ENCODE data around the gene INTS6. TPM values are rescaled to one million over a fixed set of nuclear protein-coding genes. Genes with fewer than 3 reads are reported as not detected.

INTS6 gene
- total and polyA plus RNA-seq, 4 donors: 9.5 to 57.7 (median 21.1) TPM

DNA sequence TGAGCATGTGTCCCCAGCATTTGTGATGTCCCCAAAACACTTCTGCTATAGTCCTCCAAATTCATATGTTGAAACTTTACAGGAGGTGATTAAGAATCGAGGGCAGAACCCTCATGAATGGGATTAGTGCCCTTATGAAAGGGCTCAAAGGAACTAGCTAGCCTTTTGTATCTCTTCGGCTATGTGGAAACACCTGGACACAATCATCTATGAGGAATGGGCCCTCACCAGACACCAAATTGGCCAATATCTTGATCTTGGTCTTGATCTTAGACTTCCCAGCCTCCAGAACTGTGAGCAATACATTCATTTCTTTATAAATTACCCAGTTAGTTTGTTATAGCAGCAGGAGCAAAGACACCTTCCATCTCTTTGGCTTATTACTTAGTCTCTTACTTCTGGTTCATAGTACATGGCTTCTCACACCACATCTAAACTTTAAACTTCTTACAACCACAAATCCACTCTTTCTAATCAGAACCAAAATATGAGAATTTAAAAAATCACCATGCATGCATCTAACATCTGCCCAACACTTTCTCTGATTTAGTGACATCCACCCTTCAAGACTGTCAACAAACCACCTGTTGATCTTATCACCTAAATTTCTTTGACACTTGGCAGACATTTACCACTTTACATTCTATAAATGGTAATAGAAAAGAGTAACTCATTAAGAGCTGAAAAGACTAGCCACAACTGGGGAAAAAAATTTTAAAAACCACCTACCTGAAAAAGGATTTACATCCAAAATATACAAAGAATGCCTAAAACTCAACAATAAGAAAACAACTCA, 120.1 kb downstream of the INTS6 start:
- no peaks in the 10 kb centered on the region for H3K27me3 ChIP-seq (ENCODE audit: control insufficient read depth in 3 of 3, insufficient read depth in 3 of 3, low read length in 2 of 3)
- DNase-seq (no peak), ATAC-seq (ENCODE audit: insufficient read depth, low FRiP score) (no peak)
- H3K27ac ChIP-seq (ENCODE audit: low read depth in 1 of 2, low read length in 1 of 2): no peak overlapping the region
- no peak overlapping the region for H3K4me3 ChIP-seq
- H3K9me3 ChIP-seq (ENCODE audit: control insufficient read depth in 4 of 4, insufficient read depth in 3 of 4, low read length in 3 of 4): peaks cover 0 to 4% (median 0%) of the 10 kb centered on the region in 4 donors
- TF ChIP-seq, protein P1, sequence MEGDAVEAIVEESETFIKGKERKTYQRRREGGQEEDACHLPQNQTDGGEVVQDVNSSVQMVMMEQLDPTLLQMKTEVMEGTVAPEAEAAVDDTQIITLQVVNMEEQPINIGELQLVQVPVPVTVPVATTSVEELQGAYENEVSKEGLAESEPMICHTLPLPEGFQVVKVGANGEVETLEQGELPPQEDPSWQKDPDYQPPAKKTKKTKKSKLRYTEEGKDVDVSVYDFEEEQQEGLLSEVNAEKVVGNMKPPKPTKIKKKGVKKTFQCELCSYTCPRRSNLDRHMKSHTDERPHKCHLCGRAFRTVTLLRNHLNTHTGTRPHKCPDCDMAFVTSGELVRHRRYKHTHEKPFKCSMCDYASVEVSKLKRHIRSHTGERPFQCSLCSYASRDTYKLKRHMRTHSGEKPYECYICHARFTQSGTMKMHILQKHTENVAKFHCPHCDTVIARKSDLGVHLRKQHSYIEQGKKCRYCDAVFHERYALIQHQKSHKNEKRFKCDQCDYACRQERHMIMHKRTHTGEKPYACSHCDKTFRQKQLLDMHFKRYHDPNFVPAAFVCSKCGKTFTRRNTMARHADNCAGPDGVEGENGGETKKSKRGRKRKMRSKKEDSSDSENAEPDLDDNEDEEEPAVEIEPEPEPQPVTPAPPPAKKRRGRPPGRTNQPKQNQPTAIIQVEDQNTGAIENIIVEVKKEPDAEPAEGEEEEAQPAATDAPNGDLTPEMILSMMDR (IDR thresholded peaks at IDR 0.05; ENCODE audit: control extremely low read depth, extremely low read depth): no peak
- H3K9ac ChIP-seq (ENCODE audit: insufficient read depth in 1 of 2, low read length in 2 of 2): no peak overlapping the region
- WGBS, 2 donors: 82 to 84% methylated on average over 2 of the region's 2 CpGs
- H3K36me3 ChIP-seq (ENCODE audit: control insufficient read depth in 4 of 4, insufficient read depth in 4 of 4, low read length in 4 of 4): no peaks in the 10 kb centered on the region
- H3K4me1 ChIP-seq (ENCODE audit: control insufficient read depth in 5 of 5, insufficient read depth in 5 of 5, low read length in 5 of 5): no peaks in the 10 kb centered on the region

DNA sequence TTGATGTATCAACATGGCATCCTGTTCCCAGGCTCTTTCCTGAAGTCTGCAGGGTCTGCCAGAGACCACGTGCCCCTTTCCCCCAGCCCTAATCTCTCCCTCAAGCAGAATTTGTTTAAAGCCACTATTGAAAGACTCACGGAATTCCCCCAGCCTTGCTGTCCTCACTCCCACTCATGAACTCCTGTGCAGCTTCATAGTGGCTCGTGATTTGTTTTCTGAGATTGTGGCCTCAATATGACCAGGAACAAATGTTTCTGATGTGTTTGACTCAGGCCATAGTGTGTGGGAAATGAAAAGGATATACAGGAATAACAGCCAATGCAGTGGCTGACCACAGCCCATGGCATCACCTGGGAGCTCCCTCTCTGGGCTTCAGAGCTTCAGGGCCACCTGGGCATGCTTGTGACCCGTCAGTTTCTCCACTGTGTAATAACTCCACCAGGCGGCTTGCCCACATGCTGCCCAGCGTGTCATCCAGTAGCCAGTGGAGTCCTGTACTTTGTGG, 121.4 kb downstream of the INTS6 start:
- Histone ChIP-seq H3K4me1 (ENCODE audit: control insufficient read depth in 5 of 5, insufficient read depth in 5 of 5, low read length in 5 of 5) (no peaks in the 10 kb centered on the region), H3K4me3 (no peak overlapping the region), H3K9ac (ENCODE audit: insufficient read depth in 1 of 2, low read length in 2 of 2) (no peak overlapping the region), H3K9me3 (ENCODE audit: control insufficient read depth in 4 of 4, insufficient read depth in 3 of 4, low read length in 3 of 4) (peaks cover 0 to 2% (median 0%) of the 10 kb centered on the region in 4 donors), H3K36me3 (ENCODE audit: control insufficient read depth in 4 of 4, insufficient read depth in 4 of 4, low read length in 4 of 4) (no peaks in the 10 kb centered on the region), H3K27ac (ENCODE audit: low read depth in 1 of 2, low read length in 1 of 2) (no peak overlapping the region), H3K27me3 (ENCODE audit: control insufficient read depth in 3 of 3, insufficient read depth in 3 of 3, low read length in 2 of 3) (no peaks in the 10 kb centered on the region)
- 68 to 69% methylated on average over 6 of the region's 6 CpGs for WGBS, 2 donors
- TF ChIP-seq, protein P1 (IDR thresholded peaks at IDR 0.05; ENCODE audit: control extremely low read depth, extremely low read depth): no peak
- no peak for DNase-seq
- no peak for ATAC-seq (ENCODE audit: insufficient read depth, low FRiP score)

DNA sequence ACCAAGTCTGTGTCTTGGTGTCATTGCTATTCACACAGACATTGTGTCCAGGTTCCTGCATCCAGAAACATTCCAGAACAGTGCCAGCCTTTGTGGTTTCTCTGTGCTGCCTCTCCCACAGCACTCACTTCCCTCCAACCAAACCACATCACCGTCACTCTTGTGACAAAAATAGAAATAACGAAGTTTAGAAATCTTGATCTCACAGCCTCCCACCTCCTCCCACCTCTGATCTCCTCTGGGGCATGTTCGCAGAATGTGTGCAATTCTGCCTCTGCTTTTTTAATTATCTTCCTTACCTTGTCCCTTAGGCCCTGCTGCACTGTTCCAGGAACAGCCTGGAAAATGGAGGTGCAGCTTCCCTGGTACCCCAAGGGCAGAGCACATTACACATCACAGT, 122.0 kb downstream of the INTS6 start:
- H3K4me3 ChIP-seq: no peak overlapping the region
- H3K27me3 ChIP-seq (ENCODE audit: control insufficient read depth in 3 of 3, insufficient read depth in 3 of 3, low read length in 2 of 3): no peaks in the 10 kb centered on the region
- no peak overlapping the region for H3K9ac ChIP-seq (ENCODE audit: insufficient read depth in 1 of 2, low read length in 2 of 2)
- H3K27ac ChIP-seq (ENCODE audit: low read depth in 1 of 2, low read length in 1 of 2): no peak overlapping the region
- TF ChIP-seq, protein P1 (IDR thresholded peaks at IDR 0.05; ENCODE audit: control extremely low read depth, extremely low read depth): no peak
- WGBS, 2 donors: 23 to 53% methylated on average over 3 of the region's 3 CpGs
- DNase-seq (no peak), ATAC-seq (ENCODE audit: insufficient read depth, low FRiP score) (no peak)
- H3K36me3 ChIP-seq (ENCODE audit: control insufficient read depth in 4 of 4, insufficient read depth in 4 of 4, low read length in 4 of 4): no peaks in the 10 kb centered on the region
- no peaks in the 10 kb centered on the region for H3K4me1 ChIP-seq (ENCODE audit: control insufficient read depth in 5 of 5, insufficient read depth in 5 of 5, low read length in 5 of 5)
- H3K9me3 ChIP-seq (ENCODE audit: control insufficient read depth in 4 of 4, insufficient read depth in 3 of 4, low read length in 3 of 4): peaks cover 0 to 2% (median 0%) of the 10 kb centered on the region in 4 donors

Measured in lung (tissue), 12 donors.